ENCODE data around the gene BACE2. TPM values are rescaled to one million over a fixed set of nuclear protein-coding genes. Genes with fewer than 3 reads are reported as not detected.

BACE2 gene
- total and polyA plus RNA-seq, 2 donors (not counting 1 experiment from before 2014, with no cell fraction given), result 19.5 to 31.5 TPM

- no peaks in the 10 kb centered on the region for H3K4me1 ChIP-seq (ENCODE audit: control insufficient read depth, extremely low read depth, insufficient read depth, low read length)
- H3K9ac ChIP-seq (ENCODE audit: insufficient read depth, low read length), result no peak overlapping the region
- H3K36me3 ChIP-seq (ENCODE audit: control insufficient read depth, insufficient read depth, low read length), result no peaks in the 10 kb centered on the region
- DNase-seq (ENCODE audit: low read depth in 2 of 2), result peak in 1 of 2 donors; percentile 7
- no peak overlapping the region for H3K4me3 ChIP-seq (replicated peaks in 1 of 4; ENCODE audit: control extremely low read depth in 1 of 4, insufficient read depth in 1 of 4, low read depth in 3 of 4, low read length in 4 of 4)
- H4K20me1 ChIP-seq (ENCODE audit: control insufficient read depth, extremely low read depth, insufficient read depth, low read length), result no peaks in the 10 kb centered on the region
- no peaks in the 10 kb centered on the region for H3K79me2 ChIP-seq (ENCODE audit: control insufficient read depth, insufficient read depth, low read length)
- no peak overlapping the region for H2AFZ ChIP-seq (ENCODE audit: low read length)
- no peak overlapping the region for H3K27ac ChIP-seq (ENCODE audit: insufficient read depth, low read length)
- TF ChIP-seq EZH2 (IDR thresholded peaks at IDR 0.05; ENCODE audit: low read length, missing control alignments) (no peak), CTCF (conservative IDR thresholded peaks at IDR 0.05 in 1 of 2, IDR thresholded peaks at IDR 0.05 in 1 of 2; ENCODE audit: low read depth in 1 of 2, low read length in 2 of 2) (no peak)
- H3K4me2 ChIP-seq (ENCODE audit: extremely low read depth, insufficient read depth, low read length), result no peak overlapping the region
- no peaks in the 10 kb centered on the region for H3K9me3 ChIP-seq (ENCODE audit: control insufficient read depth, insufficient read depth, low read depth, low read length)
- H3K27me3 ChIP-seq (ENCODE audit: control insufficient read depth, insufficient read depth, low read length), result no peaks in the 10 kb centered on the region
Measured at GRCh38 chr21:41211060-41211805, 43.3 kb downstream of the BACE2 start.

- Histone ChIP-seq H3K4me2 (ENCODE audit: extremely low read depth, insufficient read depth, low read length) (no peak overlapping the region), H4K20me1 (ENCODE audit: control insufficient read depth, extremely low read depth, insufficient read depth, low read length) (no peaks in the 10 kb centered on the region), H3K27me3 (ENCODE audit: control insufficient read depth, insufficient read depth, low read length) (no peaks in the 10 kb centered on the region), H3K4me1 (ENCODE audit: control insufficient read depth, extremely low read depth, insufficient read depth, low read length) (no peaks in the 10 kb centered on the region), H3K36me3 (ENCODE audit: control insufficient read depth, insufficient read depth, low read length) (no peaks in the 10 kb centered on the region), H2AFZ (ENCODE audit: low read length) (no peak overlapping the region), H3K9ac (ENCODE audit: insufficient read depth, low read length) (no peak overlapping the region), H3K4me3 (replicated peaks in 1 of 4; ENCODE audit: control extremely low read depth in 1 of 4, insufficient read depth in 1 of 4, low read depth in 3 of 4, low read length in 4 of 4) (no peak overlapping the region), H3K79me2 (ENCODE audit: control insufficient read depth, insufficient read depth, low read length) (no peaks in the 10 kb centered on the region), H3K27ac (ENCODE audit: insufficient read depth, low read length) (no peak overlapping the region), H3K9me3 (ENCODE audit: control insufficient read depth, insufficient read depth, low read depth, low read length) (no peaks in the 10 kb centered on the region)
- no peak for DNase-seq (ENCODE audit: low read depth in 2 of 2)
- TF ChIP-seq CTCF (conservative IDR thresholded peaks at IDR 0.05 in 1 of 2, IDR thresholded peaks at IDR 0.05 in 1 of 2; ENCODE audit: low read depth in 1 of 2, low read length in 2 of 2) (no peak), EZH2 (IDR thresholded peaks at IDR 0.05; ENCODE audit: low read length, missing control alignments) (no peak)
Measured at GRCh38 chr21:41213021-41213420, 45.1 kb downstream of the BACE2 start.

- Histone ChIP-seq H2AFZ (ENCODE audit: low read length) (no peak overlapping the region), H3K4me1 (ENCODE audit: control insufficient read depth, extremely low read depth, insufficient read depth, low read length) (no peaks in the 10 kb centered on the region), H3K4me2 (ENCODE audit: extremely low read depth, insufficient read depth, low read length) (no peak overlapping the region), H3K79me2 (ENCODE audit: control insufficient read depth, insufficient read depth, low read length) (no peaks in the 10 kb centered on the region), H3K27me3 (ENCODE audit: control insufficient read depth, insufficient read depth, low read length) (no peaks in the 10 kb centered on the region), H3K27ac (ENCODE audit: insufficient read depth, low read length) (no peak overlapping the region), H3K9me3 (ENCODE audit: control insufficient read depth, insufficient read depth, low read depth, low read length) (no peaks in the 10 kb centered on the region), H3K36me3 (ENCODE audit: control insufficient read depth, insufficient read depth, low read length) (no peaks in the 10 kb centered on the region), H3K9ac (ENCODE audit: insufficient read depth, low read length) (no peak overlapping the region), H4K20me1 (ENCODE audit: control insufficient read depth, extremely low read depth, insufficient read depth, low read length) (no peaks in the 10 kb centered on the region), H3K4me3 (replicated peaks in 1 of 4; ENCODE audit: control extremely low read depth in 1 of 4, insufficient read depth in 1 of 4, low read depth in 3 of 4, low read length in 4 of 4) (no peak overlapping the region)
- TF ChIP-seq CTCF (conservative IDR thresholded peaks at IDR 0.05 in 1 of 2, IDR thresholded peaks at IDR 0.05 in 1 of 2; ENCODE audit: low read depth in 1 of 2, low read length in 2 of 2) (no peak), EZH2 (IDR thresholded peaks at IDR 0.05; ENCODE audit: low read length, missing control alignments) (no peak)
- DNase-seq (ENCODE audit: low read depth in 2 of 2), result no peak
Measured at GRCh38 chr21:41215856-41216408, 48.0 kb downstream of the BACE2 start.

Measured in fibroblast of lung (primary cell).